ENCODE results near the gene PRKCH. TPM values are rescaled to one million over a fixed set of nuclear protein-coding genes. Genes with fewer than 3 reads are reported as not detected.

PRKCH gene
- total RNA-seq, 2 donors from 2014 or later, result 7.2 to 8.6 TPM

DNA sequence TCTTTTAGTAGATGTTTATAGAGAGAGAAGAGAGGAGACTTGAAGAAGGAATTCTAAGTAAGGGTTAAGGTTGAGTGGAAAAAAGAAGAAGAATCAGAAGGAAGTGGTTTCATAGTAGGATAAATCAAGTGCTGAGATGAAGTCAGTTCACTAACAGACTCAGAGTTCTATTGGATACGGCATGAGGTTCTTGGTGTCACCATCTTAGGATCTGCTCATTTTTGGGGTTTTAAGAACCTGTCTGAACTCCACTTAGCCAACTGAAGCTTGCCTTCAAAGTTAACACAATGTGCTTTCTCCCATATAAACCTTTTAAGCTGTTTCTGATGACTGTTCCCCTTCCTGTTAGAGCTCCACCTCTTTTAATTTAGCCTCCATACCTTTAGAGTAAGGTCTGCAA lies 152.6 kb downstream of the PRKCH start:
- 0% methylated on average over 1 of the region's 1 CpG for WGBS, 2 experiments (ENCODE audit: insufficient coverage in 1 of 2, insufficient read length in 1 of 2)
- H3K4me3 ChIP-seq (ENCODE audit: low read length), result no peak overlapping the region
- no peak overlapping the region for H3K9ac ChIP-seq (ENCODE audit: extremely low read depth, low read length, poor library complexity, severe bottlenecking)
- H3K36me3 ChIP-seq (ENCODE audit: control insufficient read depth, insufficient read depth, low read length), result no peaks in the 10 kb centered on the region
- DNase-seq, result no peak
- no peak for TF ChIP-seq CTCF (conservative IDR thresholded peaks at IDR 0.05)
- H3K4me1 ChIP-seq (ENCODE audit: control insufficient read depth, insufficient read depth, low read length), result no peaks in the 10 kb centered on the region
- H3K9me3 ChIP-seq (ENCODE audit: control insufficient read depth, low read length), result no peaks in the 10 kb centered on the region
- Mint-ChIP-seq H3K4me3 (no peak overlapping the region), H3K36me3 (ENCODE audit: low read depth) (no peaks in the 10 kb centered on the region), H3K4me1 (peaks cover 12% of the 10 kb centered on the region), H3K27ac (no peak overlapping the region), H3K27me3 (ENCODE audit: insufficient read depth) (peaks cover 2% of the 10 kb centered on the region), H3K9me3 (no peaks in the 10 kb centered on the region)
- H3K27ac ChIP-seq (ENCODE audit: low read depth, low read length), result no peak overlapping the region
- no peaks in the 10 kb centered on the region for H3K27me3 ChIP-seq (ENCODE audit: control insufficient read depth, insufficient read depth, low read length, poor library complexity, severe bottlenecking)

- no peak overlapping the region for H3K4me3 ChIP-seq (ENCODE audit: low read length)
- Mint-ChIP-seq H3K27me3 (ENCODE audit: insufficient read depth) (peaks cover 2% of the 10 kb centered on the region), H3K27ac (no peak overlapping the region), H3K4me3 (no peak overlapping the region), H3K36me3 (ENCODE audit: low read depth) (no peaks in the 10 kb centered on the region), H3K4me1 (peaks cover 10% of the 10 kb centered on the region), H3K9me3 (no peaks in the 10 kb centered on the region)
- H3K4me1 ChIP-seq (ENCODE audit: control insufficient read depth, insufficient read depth, low read length), result no peaks in the 10 kb centered on the region
- WGBS, 2 experiments (ENCODE audit: insufficient coverage in 1 of 2, insufficient read length in 1 of 2), result 92 to 100% methylated on average over 2 to 3 of the region's 3 CpGs
- TF ChIP-seq CTCF (conservative IDR thresholded peaks at IDR 0.05), result no peak
- no peak for DNase-seq
- no peak overlapping the region for H3K27ac ChIP-seq (ENCODE audit: low read depth, low read length)
- no peaks in the 10 kb centered on the region for H3K27me3 ChIP-seq (ENCODE audit: control insufficient read depth, insufficient read depth, low read length, poor library complexity, severe bottlenecking)
- H3K9me3 ChIP-seq (ENCODE audit: control insufficient read depth, low read length), result no peaks in the 10 kb centered on the region
- H3K36me3 ChIP-seq (ENCODE audit: control insufficient read depth, insufficient read depth, low read length), result no peaks in the 10 kb centered on the region
- no peak overlapping the region for H3K9ac ChIP-seq (ENCODE audit: extremely low read depth, low read length, poor library complexity, severe bottlenecking)
These were observed 153.3 kb downstream of the PRKCH start for GRCh38 chr14:61474701-61475100.

DNA sequence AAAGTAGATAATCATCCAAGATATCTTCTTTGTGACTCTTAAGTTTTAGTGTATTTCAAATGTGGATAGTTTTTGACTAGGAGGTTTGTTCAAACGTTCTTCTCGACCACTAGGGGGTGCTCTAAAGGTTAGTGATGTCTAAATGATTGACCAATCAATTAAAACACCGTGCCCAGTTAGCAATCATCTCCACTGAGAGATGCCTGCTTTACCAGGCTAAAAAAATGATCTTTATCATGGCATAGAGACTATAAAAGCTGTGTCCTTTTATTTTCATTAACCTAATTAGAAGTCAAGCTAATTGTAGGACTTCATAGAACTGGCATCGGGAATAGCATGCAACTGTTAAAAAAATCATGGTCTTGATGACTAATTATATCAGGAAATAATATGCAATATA lies 153.9 kb downstream of the PRKCH start:
- H3K9me3 ChIP-seq (ENCODE audit: control insufficient read depth, low read length), result no peaks in the 10 kb centered on the region
- no peak overlapping the region for H3K9ac ChIP-seq (ENCODE audit: extremely low read depth, low read length, poor library complexity, severe bottlenecking)
- Mint-ChIP-seq H3K27me3 (ENCODE audit: insufficient read depth) (peaks cover 2% of the 10 kb centered on the region), H3K4me3 (no peak overlapping the region), H3K9me3 (no peaks in the 10 kb centered on the region), H3K4me1 (peaks cover 4% of the 10 kb centered on the region), H3K36me3 (ENCODE audit: low read depth) (no peaks in the 10 kb centered on the region), H3K27ac (no peak overlapping the region)
- no peaks in the 10 kb centered on the region for H3K4me1 ChIP-seq (ENCODE audit: control insufficient read depth, insufficient read depth, low read length)
- no peak for DNase-seq
- peak; percentile 92 for TF ChIP-seq CTCF (conservative IDR thresholded peaks at IDR 0.05)
- no peak overlapping the region for H3K27ac ChIP-seq (ENCODE audit: low read depth, low read length)
- 25 to 29% methylated on average over 2 to 4 of the region's 4 CpGs for WGBS, 2 experiments (ENCODE audit: insufficient coverage in 1 of 2, insufficient read length in 1 of 2)
- no peaks in the 10 kb centered on the region for H3K27me3 ChIP-seq (ENCODE audit: control insufficient read depth, insufficient read depth, low read length, poor library complexity, severe bottlenecking)
- H3K4me3 ChIP-seq (ENCODE audit: low read length), result no peak overlapping the region
- H3K36me3 ChIP-seq (ENCODE audit: control insufficient read depth, insufficient read depth, low read length), result no peaks in the 10 kb centered on the region

Measured in endodermal cell (in vitro differentiated cells).